Skeletal muscle tissue (tissue), 4 donors: ENCODE data around the gene MBIP. TPM values are rescaled to one million over a fixed set of nuclear protein-coding genes. Genes with fewer than 3 reads are reported as not detected.

ENCODE experiments used
- H3K27ac ChIP-seq: one replicate; pipeline ENCODE4 v1.7.0; 2013; ENCODE audit warnings: mild to moderate bottlenecking, low read depth, low read length, inconsistent platforms
- H3K27me3 ChIP-seq, 3 donors: one replicate each; pipeline ENCODE4 v1.7.0; 2013; ENCODE audit warnings: low read length in 3 of 3; ENCODE audit not compliant: control insufficient read depth in 3 of 3, insufficient read depth in 3 of 3
- H3K36me3 ChIP-seq, 3 donors: one replicate each; pipeline ENCODE4 v1.7.0; 2013; ENCODE audit warnings: low read length in 3 of 3; ENCODE audit not compliant: control insufficient read depth in 3 of 3, insufficient read depth in 3 of 3
- H3K4me1 ChIP-seq, 3 donors: one replicate each; pipeline ENCODE4 v1.7.0; 2013; ENCODE audit warnings: low read length in 3 of 3, mild to moderate bottlenecking in 3 of 3; ENCODE audit not compliant: control insufficient read depth in 3 of 3, insufficient read depth in 3 of 3
- H3K4me3 ChIP-seq, 3 donors: one replicate each; pipeline ENCODE4 v1.7.0; 2013; ENCODE audit warnings: low read length in 3 of 3
- H3K9ac ChIP-seq, 3 donors: one replicate each; pipeline ENCODE4 v1.7.0; 2013; ENCODE audit warnings: low read length in 3 of 3, mild to moderate bottlenecking in 3 of 3, moderate library complexity in 2 of 3, low read depth in 1 of 3
- H3K9me3 ChIP-seq, 3 donors: one replicate each; pipeline ENCODE4 v1.7.0; 2013; ENCODE audit warnings: low read length in 3 of 3; ENCODE audit not compliant: control insufficient read depth in 3 of 3
- total RNA-seq: library from RNA; depleted of rRNA; stranded (reverse); fragments of >200 nt; gene quantifications from one replicate; pipeline ENCODE4 v1.2.3, GENCODE V29; 2014
- donor health status: Osteomylitis.

MBIP gene, protein sequence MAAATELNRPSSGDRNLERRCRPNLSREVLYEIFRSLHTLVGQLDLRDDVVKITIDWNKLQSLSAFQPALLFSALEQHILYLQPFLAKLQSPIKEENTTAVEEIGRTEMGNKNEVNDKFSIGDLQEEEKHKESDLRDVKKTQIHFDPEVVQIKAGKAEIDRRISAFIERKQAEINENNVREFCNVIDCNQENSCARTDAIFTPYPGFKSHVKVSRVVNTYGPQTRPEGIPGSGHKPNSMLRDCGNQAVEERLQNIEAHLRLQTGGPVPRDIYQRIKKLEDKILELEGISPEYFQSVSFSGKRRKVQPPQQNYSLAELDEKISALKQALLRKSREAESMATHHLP
- 7.8 TPM for total RNA-seq

DNA sequence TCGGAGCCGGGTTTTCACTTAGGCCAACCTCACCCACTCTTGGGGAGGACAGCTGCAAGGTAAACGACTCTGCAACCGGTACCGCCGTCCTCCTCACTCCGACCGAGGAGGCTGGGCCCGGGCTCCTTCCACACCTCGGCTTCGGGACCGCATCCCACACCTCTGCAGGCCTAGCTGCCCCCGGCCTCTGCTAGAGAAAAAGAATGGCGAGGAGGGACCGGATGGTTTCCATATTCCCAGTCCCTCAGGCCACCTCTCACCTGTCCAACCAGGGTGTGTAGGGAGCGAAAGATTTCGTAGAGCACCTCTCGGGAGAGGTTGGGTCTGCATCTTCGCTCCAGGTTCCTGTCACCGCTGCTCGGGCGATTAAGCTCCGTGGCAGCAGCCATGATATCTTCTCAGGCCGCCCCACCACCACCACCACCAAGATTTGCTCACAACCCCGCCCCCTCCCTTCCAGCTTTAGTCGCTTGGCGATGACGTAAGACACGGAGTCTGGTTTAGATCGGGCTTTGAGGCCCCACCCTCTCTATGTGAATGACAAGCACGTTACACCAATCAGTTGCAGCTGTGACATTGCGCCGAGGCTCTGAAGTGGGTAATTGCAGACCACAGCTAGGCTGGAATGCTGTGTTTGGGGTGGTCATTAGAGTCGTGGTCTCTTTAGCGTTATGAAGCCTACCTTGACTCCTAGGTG, at the start of gene MBIP:
Gene MBIP (minus strand): TSS at position 438 of the 697 bp plus-strand sequence. CDS start 49 bp downstream, at position 389.
- peaks cover 2 to 4% (median 3%) of the 10 kb centered on the region in 3 donors for H3K4me1 ChIP-seq
- peak within 1 kb of the TSS; percentile 92 to 96 (median 96) for H3K9ac ChIP-seq
- no peaks in the 10 kb centered on the region for H3K9me3 ChIP-seq
- peak within 1 kb of the TSS; percentile 84 for H3K27ac ChIP-seq
- H3K4me3 ChIP-seq: peak within 1 kb of the TSS; percentile 96 to 97 (median 96)
- H3K27me3 ChIP-seq: no peaks in the 10 kb centered on the region
- no peaks in the 10 kb centered on the region for H3K36me3 ChIP-seq

DNA sequence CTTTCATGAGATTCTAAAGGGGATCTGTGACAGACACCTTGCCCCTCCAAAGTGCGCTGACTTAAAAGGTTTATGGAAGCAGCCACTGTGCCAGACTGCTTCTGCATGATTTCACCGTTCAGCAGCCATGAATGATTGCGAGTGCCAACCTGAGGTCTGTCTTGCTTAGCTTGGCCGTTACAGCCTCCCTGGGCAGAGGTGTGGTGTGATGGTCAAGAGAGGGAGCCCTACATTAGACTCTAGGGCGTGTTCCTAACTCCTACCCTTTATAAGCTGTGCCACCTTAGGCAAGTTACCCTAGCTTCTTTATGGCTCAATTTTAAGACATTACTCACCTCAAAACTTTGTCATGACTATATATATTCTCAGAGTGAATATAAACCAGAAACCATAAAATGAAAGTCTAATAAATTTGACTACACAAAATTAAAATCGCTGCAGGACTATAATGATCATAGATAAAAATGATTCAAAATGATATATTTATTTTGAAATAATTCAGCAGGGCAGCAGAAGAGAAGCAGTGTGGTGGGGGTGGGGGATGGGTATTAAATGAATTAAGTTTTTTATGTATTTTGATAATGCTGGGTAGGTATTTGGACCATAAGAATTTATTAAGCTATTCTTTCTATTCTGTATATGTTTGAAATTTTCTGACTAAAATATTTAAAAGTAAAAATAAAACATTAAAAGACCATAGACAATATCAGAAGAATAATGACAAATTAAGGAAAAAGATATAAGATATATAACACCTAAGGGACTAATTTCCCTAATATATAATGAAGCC, 47.7 kb upstream of the MBIP start:
- no peaks in the 10 kb centered on the region for H3K4me1 ChIP-seq
- H3K27ac ChIP-seq: no peak overlapping the region
- no peak overlapping the region for H3K4me3 ChIP-seq
- H3K36me3 ChIP-seq: no peaks in the 10 kb centered on the region
- no peaks in the 10 kb centered on the region for H3K9me3 ChIP-seq
- peaks cover 0 to 3% (median 0%) of the 10 kb centered on the region in 3 donors for H3K27me3 ChIP-seq
- H3K9ac ChIP-seq: no peak overlapping the region

DNA sequence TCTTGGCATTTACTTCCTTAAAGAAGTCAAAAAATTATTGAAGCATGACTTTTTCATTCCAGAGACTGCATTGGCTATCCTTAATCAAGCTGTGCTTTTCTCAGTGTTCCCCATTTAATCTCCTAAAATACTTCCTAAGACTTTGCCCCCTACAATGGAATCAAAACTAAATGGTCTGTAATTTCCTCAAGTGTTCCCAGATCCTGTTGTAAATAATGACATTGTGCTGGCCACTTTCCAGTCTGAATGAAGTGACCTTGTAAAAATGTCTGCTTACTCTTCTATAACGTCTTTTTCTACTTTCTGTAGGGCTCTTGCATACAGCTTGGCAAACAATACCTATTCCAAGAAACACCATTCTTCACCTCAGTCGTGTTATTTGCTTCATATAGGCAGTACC, 45.3 kb upstream of the MBIP start:
- Histone ChIP-seq H3K27ac (no peak overlapping the region), H3K9ac (no peak overlapping the region), H3K4me1 (no peaks in the 10 kb centered on the region), H3K4me3 (no peak overlapping the region), H3K9me3 (no peaks in the 10 kb centered on the region), H3K27me3 (peaks cover 0 to 3% (median 0%) of the 10 kb centered on the region in 3 donors), H3K36me3 (no peaks in the 10 kb centered on the region)

DNA sequence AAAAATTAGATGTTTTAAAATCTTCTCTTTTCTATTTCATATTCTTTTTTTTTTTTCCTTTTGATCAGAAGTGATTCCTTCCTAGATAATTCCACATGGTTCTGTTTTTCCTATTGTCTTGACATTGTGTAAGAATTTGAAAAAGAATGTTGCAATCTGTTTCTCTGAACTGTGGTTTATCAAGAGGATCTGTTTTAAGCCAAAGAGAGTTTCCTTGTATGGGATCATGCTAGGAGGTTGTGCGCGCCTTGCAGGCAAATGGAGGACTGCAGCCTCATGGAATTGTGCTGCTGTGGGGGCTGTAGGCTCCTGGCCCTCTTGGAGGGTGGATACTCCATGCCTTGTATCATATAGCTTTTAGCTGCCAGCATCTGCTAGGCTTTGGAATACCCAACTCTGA, 43.3 kb upstream of the MBIP start:
- Histone ChIP-seq H3K9me3 (no peaks in the 10 kb centered on the region), H3K4me1 (no peaks in the 10 kb centered on the region), H3K27me3 (peaks cover 0 to 3% (median 0%) of the 10 kb centered on the region in 3 donors), H3K36me3 (no peaks in the 10 kb centered on the region), H3K9ac (no peak overlapping the region), H3K4me3 (no peak overlapping the region), H3K27ac (no peak overlapping the region)

DNA sequence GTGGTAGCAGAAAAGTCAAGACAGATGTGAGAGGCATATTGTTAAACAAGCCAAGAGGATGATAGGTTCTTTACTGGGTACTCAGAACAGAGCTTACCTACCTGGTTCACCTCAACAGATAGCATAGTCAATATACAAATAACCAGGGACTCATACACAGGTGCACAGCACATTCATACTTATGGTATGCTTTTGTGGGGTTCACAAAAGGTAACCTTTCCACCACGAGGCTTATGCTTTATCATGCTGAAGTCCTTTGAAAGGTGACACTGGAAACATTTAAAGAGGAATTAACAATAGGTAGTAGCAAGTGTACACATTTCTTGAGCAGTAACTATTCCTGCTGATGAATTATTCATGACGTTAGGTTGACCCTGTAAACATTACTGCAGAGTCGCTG, 42.2 kb upstream of the MBIP start:
- no peak overlapping the region for H3K4me3 ChIP-seq
- no peaks in the 10 kb centered on the region for H3K4me1 ChIP-seq
- H3K9ac ChIP-seq: no peak overlapping the region
- no peak overlapping the region for H3K27ac ChIP-seq
- H3K9me3 ChIP-seq: no peaks in the 10 kb centered on the region
- no peaks in the 10 kb centered on the region for H3K27me3 ChIP-seq
- no peaks in the 10 kb centered on the region for H3K36me3 ChIP-seq

DNA sequence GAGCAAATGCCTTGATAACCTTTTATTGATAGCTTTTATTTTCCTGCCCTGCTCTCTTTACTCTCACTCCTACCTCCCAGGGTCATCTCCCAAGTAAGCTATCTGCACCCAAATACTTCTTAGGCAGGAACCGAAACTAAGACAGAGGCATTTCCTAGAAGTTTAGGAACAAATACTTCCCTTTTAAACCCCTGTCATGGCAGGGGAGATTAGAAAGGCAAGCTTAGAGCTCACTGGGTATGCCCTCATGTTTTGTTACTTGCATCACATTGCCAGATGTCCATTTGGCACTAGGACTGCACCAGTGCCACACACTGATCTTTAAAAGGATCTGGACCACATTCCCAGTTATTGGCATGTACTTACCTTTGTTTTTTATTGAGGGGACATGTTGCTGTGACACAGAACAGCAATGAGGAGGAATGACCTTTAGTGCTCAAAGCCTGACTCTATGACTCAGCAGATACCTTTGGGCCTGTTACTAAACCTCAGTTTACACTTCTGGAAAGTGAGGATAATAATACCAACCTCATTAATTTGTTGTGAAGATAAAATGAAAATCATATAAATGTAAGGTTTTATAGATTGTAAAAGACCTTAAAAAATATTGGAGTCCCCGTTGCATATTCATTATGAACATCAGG, 40.9 kb upstream of the MBIP start:
- H3K27me3 ChIP-seq: no peaks in the 10 kb centered on the region
- no peaks in the 10 kb centered on the region for H3K4me1 ChIP-seq
- H3K9ac ChIP-seq: no peak overlapping the region
- no peaks in the 10 kb centered on the region for H3K9me3 ChIP-seq
- H3K4me3 ChIP-seq: no peak overlapping the region
- H3K27ac ChIP-seq: no peak overlapping the region
- no peaks in the 10 kb centered on the region for H3K36me3 ChIP-seq

DNA sequence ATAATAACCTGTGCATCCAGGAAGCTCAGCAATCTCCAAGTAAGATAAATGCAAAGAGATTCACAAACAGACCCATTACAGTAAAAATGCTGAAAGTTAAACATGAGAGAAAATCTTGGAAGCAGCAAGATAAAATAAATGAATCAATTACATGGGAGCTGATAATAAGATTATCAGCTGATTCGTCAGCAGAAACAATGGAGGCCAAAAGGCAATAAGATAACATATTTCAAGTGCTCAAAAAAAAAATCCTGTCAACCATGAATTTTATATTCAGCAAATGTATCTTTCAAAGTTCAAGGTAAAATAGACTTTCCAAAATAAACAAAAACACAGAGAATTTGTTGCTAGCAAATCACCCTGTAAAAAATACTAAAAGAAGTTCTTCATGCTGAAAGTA, 36.4 kb upstream of the MBIP start:
- Histone ChIP-seq H3K4me1 (no peaks in the 10 kb centered on the region), H3K4me3 (no peak overlapping the region), H3K9ac (no peak overlapping the region), H3K27ac (no peak overlapping the region), H3K36me3 (no peaks in the 10 kb centered on the region), H3K27me3 (no peaks in the 10 kb centered on the region), H3K9me3 (peaks cover 0 to 6% (median 2%) of the 10 kb centered on the region in 3 donors)

DNA sequence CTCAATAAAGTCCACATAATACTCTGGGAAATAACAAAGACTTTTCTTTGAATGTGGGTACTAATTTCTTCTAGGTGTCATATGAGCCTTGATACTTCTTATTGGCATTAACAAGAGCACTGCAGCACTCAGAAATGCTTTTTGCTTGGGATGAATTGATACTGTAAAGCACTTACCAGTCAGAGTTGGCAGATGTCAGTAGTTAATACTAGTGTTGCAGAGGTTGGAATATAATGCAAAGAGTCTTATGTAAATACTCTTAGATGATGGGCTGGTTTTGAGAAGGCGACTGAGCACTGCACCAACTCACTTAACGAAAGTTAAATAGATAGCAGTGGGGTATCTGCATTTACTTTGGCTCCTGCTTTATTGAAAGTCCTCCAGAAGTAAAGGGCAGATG, 25.6 kb upstream of the MBIP start:
- H3K36me3 ChIP-seq: no peaks in the 10 kb centered on the region
- H3K27me3 ChIP-seq: no peaks in the 10 kb centered on the region
- H3K4me1 ChIP-seq: no peaks in the 10 kb centered on the region
- H3K9ac ChIP-seq: no peak overlapping the region
- no peaks in the 10 kb centered on the region for H3K9me3 ChIP-seq
- no peak overlapping the region for H3K27ac ChIP-seq
- no peak overlapping the region for H3K4me3 ChIP-seq

DNA sequence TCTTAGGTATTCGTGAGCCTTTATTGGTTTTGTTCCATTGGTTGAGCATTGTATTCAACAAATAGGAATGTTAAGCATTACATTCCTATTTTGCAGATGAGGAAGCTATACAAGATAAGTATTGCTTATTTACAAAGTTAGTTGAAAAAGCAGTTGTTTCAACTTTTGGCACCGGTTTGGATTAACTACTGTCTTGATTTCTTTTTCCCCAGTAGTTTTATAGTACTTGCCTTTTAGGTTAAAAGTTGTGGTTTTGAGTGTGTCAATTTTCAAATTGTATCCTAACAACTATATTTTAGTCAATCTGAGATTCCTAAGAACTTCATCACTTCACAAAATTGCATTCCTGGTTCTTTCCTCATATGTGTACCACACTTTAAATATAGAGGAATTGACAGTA, 23.8 kb upstream of the MBIP start:
- Histone ChIP-seq H3K27ac (no peak overlapping the region), H3K9ac (no peak overlapping the region), H3K27me3 (no peaks in the 10 kb centered on the region), H3K36me3 (no peaks in the 10 kb centered on the region), H3K4me3 (no peak overlapping the region), H3K9me3 (no peaks in the 10 kb centered on the region), H3K4me1 (no peaks in the 10 kb centered on the region)
